SU-DHL-6 (cell line): ENCODE data around the gene POR.

Experiments
- EZH2phosphoT487 ChIP-seq: fragments of 200-600 bp; sonication (generic), shearing (Covaris generic); conservative IDR thresholded peaks from 2 replicates; pipeline ENCODE4 v1.6.1; 2018; ENCODE audit warnings: mild to moderate bottlenecking, antibody characterized with exemption, low read length, moderate library complexity, mixed read lengths
- TF ChIP-seq, protein P1 (sequence below): fragments of 200-600 bp; sonication (generic); IDR thresholded peaks from one replicate; pipeline ENCODE4 v1.5.1; 2017; ENCODE audit warnings: antibody characterized with exemption, mild to moderate bottlenecking, low read length, moderate library complexity; ENCODE audit not compliant: insufficient read depth, poor library complexity, severe bottlenecking

DNA sequence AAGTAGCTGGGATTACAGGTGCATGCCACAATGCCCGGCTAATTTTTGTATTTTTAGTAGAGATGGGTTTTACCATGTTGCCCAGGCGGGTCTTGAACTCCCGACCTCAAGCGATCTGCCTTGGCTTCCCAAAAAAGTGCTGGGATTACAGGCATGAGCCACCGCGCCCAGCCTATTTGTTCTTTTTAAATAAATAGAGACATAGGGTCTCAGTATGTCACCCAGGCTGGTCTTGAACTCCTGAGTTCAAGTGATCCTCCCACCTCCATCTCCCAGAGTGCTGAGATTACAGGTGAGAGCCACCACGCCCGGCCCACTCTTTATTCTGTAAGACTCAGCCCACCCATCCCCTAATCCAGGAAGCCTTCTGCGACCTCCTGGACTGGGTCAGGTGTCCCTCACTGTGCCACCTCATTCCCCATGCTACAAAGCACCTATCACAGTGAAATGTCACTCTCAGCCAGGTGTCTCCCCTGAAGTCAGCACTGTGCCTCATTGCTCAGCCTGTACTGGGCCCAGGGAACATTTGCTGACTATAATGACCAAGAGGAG is 76.7 kb downstream of the POR start:
- TF ChIP-seq, protein P1, sequence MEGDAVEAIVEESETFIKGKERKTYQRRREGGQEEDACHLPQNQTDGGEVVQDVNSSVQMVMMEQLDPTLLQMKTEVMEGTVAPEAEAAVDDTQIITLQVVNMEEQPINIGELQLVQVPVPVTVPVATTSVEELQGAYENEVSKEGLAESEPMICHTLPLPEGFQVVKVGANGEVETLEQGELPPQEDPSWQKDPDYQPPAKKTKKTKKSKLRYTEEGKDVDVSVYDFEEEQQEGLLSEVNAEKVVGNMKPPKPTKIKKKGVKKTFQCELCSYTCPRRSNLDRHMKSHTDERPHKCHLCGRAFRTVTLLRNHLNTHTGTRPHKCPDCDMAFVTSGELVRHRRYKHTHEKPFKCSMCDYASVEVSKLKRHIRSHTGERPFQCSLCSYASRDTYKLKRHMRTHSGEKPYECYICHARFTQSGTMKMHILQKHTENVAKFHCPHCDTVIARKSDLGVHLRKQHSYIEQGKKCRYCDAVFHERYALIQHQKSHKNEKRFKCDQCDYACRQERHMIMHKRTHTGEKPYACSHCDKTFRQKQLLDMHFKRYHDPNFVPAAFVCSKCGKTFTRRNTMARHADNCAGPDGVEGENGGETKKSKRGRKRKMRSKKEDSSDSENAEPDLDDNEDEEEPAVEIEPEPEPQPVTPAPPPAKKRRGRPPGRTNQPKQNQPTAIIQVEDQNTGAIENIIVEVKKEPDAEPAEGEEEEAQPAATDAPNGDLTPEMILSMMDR, result no peak
- no peak for TF ChIP-seq EZH2phosphoT487
